Subcutaneous abdominal adipose tissue (tissue), 5 donors: ENCODE results near the gene RASA4B.
"Not testable (repeated sequence)": the region's sequence is repeated elsewhere in the genome, so short reads cannot be mapped to it uniquely, and the experiment has no call there.

ENCODE experiments used
- H3K27ac ChIP-seq: one replicate; pipeline ENCODE4 v1.7.0; 2013; ENCODE audit warnings: low read depth, mild to moderate bottlenecking, inconsistent platforms, low read length, moderate library complexity
- H3K27me3 ChIP-seq, 5 donors: one replicate each; pipeline ENCODE4 v1.7.0; 2013; ENCODE audit warnings: low read length in 5 of 5, inconsistent platforms in 1 of 5; ENCODE audit not compliant: control insufficient read depth in 5 of 5, insufficient read depth in 4 of 5
- H3K36me3 ChIP-seq, 5 donors: one replicate each; pipeline ENCODE4 v1.7.0; 2013; ENCODE audit warnings: low read length in 5 of 5; ENCODE audit not compliant: control insufficient read depth in 5 of 5, insufficient read depth in 5 of 5
- H3K4me1 ChIP-seq, 5 donors: one replicate each; pipeline ENCODE4 v1.7.0; 2013; ENCODE audit warnings: low read length in 5 of 5, mild to moderate bottlenecking in 3 of 5, moderate library complexity in 1 of 5; ENCODE audit not compliant: control insufficient read depth in 5 of 5, insufficient read depth in 5 of 5
- H3K4me3 ChIP-seq, 5 donors: one replicate each; pipeline ENCODE4 v1.7.0; 2013; ENCODE audit warnings: low read length in 5 of 5, low read depth in 1 of 5
- H3K9ac ChIP-seq, 5 donors: one replicate each; pipeline ENCODE4 v1.7.0; 2013; ENCODE audit warnings: low read length in 5 of 5, mild to moderate bottlenecking in 4 of 5, moderate library complexity in 3 of 5
- H3K9me3 ChIP-seq, 5 donors: one replicate each; pipeline ENCODE4 v1.7.0; 2013; ENCODE audit warnings: low read length in 5 of 5; ENCODE audit not compliant: control insufficient read depth in 5 of 5
- donor health status: healthy.
- donor health status: healthy.
- donor health status: healthy.
- donor health status: healthy.
- donor health status: healthy.

RASA4B gene

DNA sequence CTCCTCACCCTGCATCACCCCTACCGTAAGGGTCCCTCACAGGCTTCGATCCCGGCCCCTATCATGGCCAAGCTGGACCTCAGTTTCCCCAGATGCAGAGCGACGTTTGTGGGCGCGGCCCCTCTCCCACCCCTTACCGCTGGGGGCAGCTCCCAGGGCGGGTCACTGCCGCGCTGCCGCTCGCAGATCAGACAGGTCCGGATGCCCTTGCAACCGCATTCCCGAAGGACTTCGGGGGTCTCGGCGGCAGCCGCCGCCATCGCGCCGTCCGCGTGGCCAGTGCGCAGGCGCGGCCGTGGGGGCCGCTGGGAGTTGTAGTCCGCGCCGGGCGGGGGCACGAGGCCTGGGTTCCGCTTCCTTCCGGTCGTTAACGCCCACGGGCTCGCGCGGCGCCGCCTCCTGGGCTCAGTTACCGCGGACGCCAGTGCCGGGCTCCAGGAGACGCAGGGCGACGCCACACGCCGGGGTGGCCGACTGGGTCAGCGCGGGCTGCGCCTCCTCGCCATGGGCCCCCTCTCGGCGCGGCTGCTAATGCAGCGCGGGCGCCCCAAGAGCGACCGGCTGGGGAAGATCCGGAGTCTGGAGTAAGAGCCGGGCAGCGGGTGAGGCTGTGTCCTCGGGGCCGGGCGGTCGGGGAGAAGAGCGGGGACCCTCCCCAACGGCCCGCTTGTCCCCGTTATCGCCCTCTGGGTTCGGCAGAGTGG, 52.8 kb downstream of the RASA4B start, which contains the start of the genes ALKBH4 and LRWD1:
Gene ALKBH4, minus strand, starts transcription at position 287 of the 704 bp plus-strand sequence. Its CDS starts 27 bp downstream, at position 260.
Gene LRWD1, plus strand, starts transcription at position 408 of the 704 bp plus-strand sequence. Its CDS starts 97 bp downstream, at position 505.
- H3K4me3 ChIP-seq, result peak within 1 kb of the TSS; percentile 91 to 100 (median 98)
- no peaks in the 10 kb centered on the region for H3K9me3 ChIP-seq
- H3K27ac ChIP-seq, result peak within 1 kb of the TSS; percentile 74
- H3K27me3 ChIP-seq, result no peaks in the 10 kb centered on the region
- peak within 1 kb of the TSS; percentile 81 to 100 (median 98) for H3K9ac ChIP-seq
- H3K4me1 ChIP-seq, result peaks cover 4 to 28% (median 23%) of the 10 kb centered on the region in 5 donors
- peaks cover 0 to 20% (median 0%) of the 10 kb centered on the region in 5 donors for H3K36me3 ChIP-seq

DNA sequence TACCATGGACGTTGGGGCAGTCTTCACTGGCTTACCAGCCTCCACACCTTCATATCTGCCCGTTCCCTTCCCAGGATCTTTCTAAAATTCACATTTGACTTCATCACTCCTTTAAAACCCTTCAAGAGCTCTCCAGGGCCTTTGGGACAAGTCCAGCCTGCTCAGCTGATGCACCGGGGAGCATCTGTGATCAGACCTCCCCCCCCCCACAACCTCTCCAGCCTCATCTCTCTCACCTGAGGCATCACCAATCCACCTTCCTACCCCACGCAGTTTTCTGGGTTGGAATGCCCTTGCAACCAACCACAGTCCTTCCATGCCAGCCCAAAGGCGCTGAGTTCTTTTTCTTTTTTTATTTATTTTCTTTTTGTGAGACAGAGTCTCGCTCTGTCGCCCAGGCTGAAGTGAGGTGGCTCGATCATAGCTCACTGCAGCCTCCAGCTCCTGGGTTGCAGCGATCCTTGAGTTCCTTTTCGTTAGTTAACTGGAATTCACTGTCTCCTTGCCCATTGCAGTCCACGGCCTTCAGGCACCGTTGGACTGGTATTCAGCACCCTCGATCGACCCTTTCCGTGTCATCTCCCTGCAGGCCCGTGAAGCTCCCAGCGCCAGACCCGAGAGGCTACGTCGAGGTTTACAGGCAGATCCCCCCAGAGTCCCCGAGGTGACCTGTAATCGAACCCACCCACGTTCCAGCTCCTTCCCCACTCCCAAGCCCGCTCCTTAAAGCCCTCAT, 53.6 kb downstream of the RASA4B start:
- peaks cover 4 to 28% (median 23%) of the 10 kb centered on the region in 5 donors for H3K4me1 ChIP-seq
- peak overlapping the region; percentile 91 to 100 (median 98) for H3K4me3 ChIP-seq
- H3K27me3 ChIP-seq, result no peaks in the 10 kb centered on the region
- H3K9ac ChIP-seq, result peak overlapping the region; percentile 81 to 100 (median 98)
- peak overlapping the region; percentile 74 for H3K27ac ChIP-seq
- H3K9me3 ChIP-seq, result no peaks in the 10 kb centered on the region
- peaks cover 0 to 22% (median 6%) of the 10 kb centered on the region in 5 donors for H3K36me3 ChIP-seq

- Histone ChIP-seq H3K9me3 (no peaks in the 10 kb centered on the region), H3K27ac (no peak overlapping the region), H3K4me1 (peaks cover 2 to 19% (median 16%) of the 10 kb centered on the region in 5 donors), H3K4me3 (no peak overlapping the region), H3K36me3 (peaks cover 0 to 46% (median 32%) of the 10 kb centered on the region in 5 donors), H3K27me3 (no peaks in the 10 kb centered on the region), H3K9ac (no peak overlapping the region)
Observed at GRCh38 chr7:102460467-102460866, 57.1 kb downstream of the RASA4B start.

DNA sequence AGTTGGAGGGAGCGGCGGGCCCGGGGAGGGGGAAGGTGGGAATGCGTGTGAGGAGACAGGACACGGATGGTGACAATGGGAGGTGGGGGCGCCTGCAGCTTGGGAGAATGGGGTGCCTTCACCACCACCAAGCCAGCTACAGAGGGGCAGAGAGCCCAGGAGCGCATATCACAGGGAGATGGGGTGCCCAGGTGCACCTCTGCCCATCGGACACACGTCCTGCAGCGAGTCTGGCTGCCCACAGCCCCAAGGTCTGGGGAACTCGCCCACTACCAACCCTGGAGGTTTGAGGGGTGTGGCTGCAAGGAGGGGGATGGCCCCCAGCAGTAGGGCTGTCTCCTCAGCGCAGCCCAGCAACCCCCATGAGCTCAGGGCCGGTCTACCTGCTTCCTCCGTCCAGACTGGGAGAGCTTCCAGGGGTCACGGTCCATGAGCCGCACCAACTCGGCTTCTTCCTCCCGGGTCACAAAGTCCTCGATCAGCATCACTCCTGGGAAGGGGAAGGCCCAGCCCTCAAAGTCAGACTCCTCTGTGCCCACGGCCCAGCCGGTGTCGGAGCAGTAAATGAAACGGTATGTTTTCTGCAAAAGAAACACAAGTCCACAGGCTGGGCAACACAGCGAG, 58.2 kb downstream of the RASA4B start:
- Histone ChIP-seq H3K27me3 (no peaks in the 10 kb centered on the region), H3K27ac (no peak overlapping the region), H3K4me3 (no peak overlapping the region), H3K36me3 (peaks cover 0 to 48% (median 32%) of the 10 kb centered on the region in 5 donors), H3K4me1 (peaks cover 2 to 12% (median 10%) of the 10 kb centered on the region in 5 donors), H3K9ac (no peak overlapping the region), H3K9me3 (no peaks in the 10 kb centered on the region)

GRCh38 chr7:102457352-102457924, 60.1 kb downstream of the RASA4B start:
- Histone ChIP-seq H3K4me3 (no peak overlapping the region), H3K27me3 (no peaks in the 10 kb centered on the region), H3K27ac (no peak overlapping the region), H3K4me1 (no peaks in the 10 kb centered on the region), H3K9ac (no peak overlapping the region), H3K36me3 (peaks cover 0 to 48% (median 32%) of the 10 kb centered on the region in 5 donors), H3K9me3 (no peaks in the 10 kb centered on the region)

- Histone ChIP-seq H3K27me3 (no peaks in the 10 kb centered on the region), H3K9ac (no peak overlapping the region), H3K36me3 (peaks cover 0 to 48% (median 32%) of the 10 kb centered on the region in 5 donors), H3K27ac (no peak overlapping the region), H3K4me3 (no peak overlapping the region), H3K4me1 (peaks cover 0 to 7% (median 6%) of the 10 kb centered on the region in 5 donors), H3K9me3 (no peaks in the 10 kb centered on the region)
Observed at GRCh38 chr7:102456327-102456726, 61.2 kb downstream of the RASA4B start.

GRCh38 chr7:102455596-102455995, 62.0 kb downstream of the RASA4B start:
- Histone ChIP-seq H3K4me1 (peaks cover 0 to 9% (median 7%) of the 10 kb centered on the region in 5 donors), H3K27me3 (no peaks in the 10 kb centered on the region), H3K9me3 (no peaks in the 10 kb centered on the region), H3K27ac (no peak overlapping the region), H3K36me3 (peaks cover 0 to 47% (median 32%) of the 10 kb centered on the region in 5 donors), H3K4me3 (no peak overlapping the region), H3K9ac (no peak overlapping the region)

DNA sequence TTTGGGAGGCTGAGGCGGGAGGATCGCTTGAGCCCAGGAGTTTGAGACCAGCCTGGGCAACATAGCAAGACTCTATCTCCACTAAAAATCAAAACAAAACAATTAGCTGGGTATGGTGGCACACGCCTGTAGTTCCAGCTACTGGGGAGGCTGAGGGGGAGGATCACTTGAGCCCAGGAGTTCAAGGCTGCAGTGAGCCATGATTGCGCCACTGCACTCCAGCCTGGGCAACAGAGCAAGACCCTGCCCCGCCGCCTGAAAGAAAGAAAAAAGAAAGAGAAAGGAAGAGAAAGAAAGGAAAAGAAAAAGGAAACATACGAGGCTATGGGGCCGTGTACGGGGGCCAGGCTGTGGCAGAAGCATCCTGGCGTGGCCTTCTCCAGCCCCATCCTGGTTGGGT, 62.6 kb downstream of the RASA4B start:
- H3K4me1 ChIP-seq, result not testable (repeated sequence)
- H3K36me3 ChIP-seq, result peaks cover 0 to 44% (median 32%) of the 10 kb centered on the region in 5 donors

GRCh38 chr7:102454468-102454867, 63.1 kb downstream of the RASA4B start:
- Histone ChIP-seq H3K4me1 (peaks cover 0 to 9% (median 7%) of the 10 kb centered on the region in 5 donors), H3K9me3 (no peaks in the 10 kb centered on the region), H3K9ac (no peak overlapping the region), H3K4me3 (no peak overlapping the region), H3K27me3 (no peaks in the 10 kb centered on the region), H3K27ac (no peak overlapping the region), H3K36me3 (peaks cover 0 to 41% (median 30%) of the 10 kb centered on the region in 5 donors)

More for the DNA sequence above, 62.6 kb downstream of the RASA4B start:
- H3K27me3 ChIP-seq, H3K9ac ChIP-seq, H3K4me3 ChIP-seq, H3K9me3 ChIP-seq, H3K27ac ChIP-seq: not testable (repeated sequence)
